ENCODE data around the gene CHMP4A.
"Not testable (repeated sequence)": the region's sequence is repeated elsewhere in the genome, so short reads cannot be mapped to it uniquely, and the experiment has no call there.

The CHMP4A gene

DNA sequence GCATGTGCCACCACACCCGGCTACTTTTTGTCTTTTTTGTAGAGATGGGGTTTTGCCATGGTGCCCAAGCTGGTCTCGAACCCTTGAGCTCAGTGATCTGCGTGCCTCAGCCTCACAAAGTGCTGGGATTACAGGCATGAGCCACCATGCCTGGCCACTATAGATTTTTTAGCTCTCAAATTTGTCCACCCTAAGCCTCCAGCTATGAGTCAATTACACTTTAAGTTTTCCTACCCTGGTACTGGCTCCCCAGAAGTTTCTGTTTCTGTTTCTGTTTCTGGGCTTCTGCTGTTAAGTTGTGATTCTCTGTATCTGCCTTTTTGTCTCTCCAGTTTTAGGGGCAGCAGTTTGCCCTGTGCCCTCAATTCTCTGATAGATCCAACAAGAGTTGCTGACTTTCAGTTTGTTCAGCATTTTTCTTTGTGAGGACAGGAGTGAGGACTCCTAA lies 33.5 kb upstream of the CHMP4A start:
- DNase-seq = no peak

DNA sequence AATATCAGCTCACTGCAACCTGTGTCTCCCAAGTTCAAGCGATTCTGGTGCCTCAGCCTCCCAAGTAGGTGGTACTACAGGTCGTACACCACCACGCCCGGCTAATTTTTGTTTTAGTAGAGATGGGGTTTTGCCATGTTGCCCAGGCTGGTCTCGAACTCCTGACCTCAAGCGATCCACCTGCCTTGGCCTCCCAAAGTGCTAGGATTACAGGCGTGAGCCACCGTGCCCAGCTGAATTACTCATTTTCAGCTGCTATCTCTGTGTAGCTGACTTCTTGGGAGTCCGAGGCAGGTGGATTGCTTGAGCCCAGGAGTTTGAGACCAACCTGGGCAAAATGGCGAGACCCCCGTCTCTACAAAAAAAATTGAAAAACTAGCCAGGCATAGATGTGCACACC lies 32.1 kb upstream of the CHMP4A start:
- DNase-seq = not testable (repeated sequence)

DNA sequence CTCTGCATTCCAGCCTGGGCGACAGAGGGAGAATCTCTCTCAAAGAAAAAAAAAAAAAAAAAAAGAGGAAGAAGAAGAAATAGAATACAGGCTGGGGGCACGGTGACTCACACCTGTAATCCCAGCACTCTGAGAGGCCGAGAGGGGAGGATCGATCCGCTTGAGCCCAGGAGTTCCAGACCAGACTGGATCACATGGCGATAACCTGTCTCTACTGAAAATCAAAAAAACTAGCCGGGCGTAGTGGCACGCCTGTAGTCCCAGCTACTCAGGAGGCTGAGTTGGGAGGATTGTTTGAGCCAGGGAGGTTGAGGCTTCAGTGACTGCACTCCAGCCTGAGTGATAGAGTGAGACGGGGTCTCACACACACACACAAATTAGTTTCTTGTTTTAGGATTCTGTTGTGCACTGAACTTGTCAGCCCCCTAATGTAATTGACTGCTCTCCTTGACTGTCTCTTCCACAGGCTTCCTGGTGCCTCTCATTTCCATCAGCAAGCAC lies 30.1 kb upstream of the CHMP4A start:
- DNase-seq = no peak

DNA sequence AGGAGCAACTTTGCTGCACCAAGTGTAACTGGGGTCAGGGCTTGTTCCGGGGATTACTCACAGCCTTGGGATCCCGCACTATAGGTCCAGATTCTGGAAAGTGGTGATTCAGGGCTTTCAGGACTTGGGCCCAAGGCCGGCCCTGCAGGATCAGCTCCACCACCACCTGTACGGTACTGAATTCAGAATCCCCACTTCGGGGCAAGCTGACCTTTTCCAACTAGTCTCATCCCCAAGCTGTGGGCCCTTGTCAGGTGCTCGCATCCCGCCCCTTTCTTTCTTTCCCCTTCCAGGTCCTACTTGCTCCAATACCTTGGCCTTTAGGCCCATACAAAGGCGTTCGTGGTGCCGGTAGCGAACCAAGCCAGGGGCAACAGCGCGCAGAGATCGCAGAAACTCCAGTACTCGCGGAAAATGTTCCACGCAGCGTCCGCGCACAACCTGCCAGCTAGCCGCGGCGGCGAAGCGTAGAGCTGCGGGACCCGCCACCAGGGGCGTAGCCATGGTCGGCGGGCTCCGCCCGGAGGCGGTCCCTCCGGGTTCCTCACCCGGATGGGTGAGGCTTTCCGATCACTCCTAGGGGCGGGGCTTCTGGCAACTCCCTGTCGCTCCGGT lies 28.6 kb upstream of the CHMP4A start:
- DNase-seq = no peak

DNA sequence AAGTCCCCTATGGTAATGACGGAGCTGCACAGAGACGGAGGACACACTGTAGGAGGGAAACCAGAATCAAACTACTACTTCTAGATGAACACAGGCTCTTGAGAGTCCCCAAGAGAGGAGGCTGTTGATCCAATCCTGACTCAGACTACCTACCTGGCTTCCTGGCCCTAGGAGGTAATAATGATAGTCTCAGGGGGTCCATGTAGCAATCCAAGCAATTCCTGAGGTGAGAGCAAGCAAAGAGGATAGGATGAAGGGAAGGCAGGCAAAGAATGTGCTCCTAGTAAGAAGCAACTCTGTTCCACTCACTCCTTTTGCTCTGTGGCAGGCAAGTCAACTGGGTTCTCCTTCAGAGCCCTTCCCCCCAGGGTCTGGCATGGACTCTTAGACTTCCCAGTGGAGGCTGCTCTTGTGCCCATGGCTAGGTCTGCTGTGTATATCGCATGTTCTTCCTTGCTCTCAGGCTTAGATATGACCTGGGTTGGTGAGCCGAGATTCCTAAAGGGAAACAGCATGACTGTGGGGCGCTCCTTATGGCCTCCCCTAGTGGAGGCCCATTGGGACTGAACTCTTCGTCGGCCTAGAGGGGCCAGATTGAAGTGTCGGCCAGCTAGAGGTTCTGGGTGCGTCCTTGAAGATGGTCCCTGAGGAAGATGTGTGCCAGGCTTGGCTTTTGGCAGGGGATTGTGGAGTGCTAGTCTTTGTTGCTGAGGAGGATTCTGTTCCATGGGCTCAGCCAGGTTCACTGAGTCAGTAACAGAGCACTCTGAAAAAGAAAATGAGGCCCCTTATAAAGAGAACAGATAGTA lies 27.0 kb upstream of the CHMP4A start:
- DNase-seq = no peak

DNA sequence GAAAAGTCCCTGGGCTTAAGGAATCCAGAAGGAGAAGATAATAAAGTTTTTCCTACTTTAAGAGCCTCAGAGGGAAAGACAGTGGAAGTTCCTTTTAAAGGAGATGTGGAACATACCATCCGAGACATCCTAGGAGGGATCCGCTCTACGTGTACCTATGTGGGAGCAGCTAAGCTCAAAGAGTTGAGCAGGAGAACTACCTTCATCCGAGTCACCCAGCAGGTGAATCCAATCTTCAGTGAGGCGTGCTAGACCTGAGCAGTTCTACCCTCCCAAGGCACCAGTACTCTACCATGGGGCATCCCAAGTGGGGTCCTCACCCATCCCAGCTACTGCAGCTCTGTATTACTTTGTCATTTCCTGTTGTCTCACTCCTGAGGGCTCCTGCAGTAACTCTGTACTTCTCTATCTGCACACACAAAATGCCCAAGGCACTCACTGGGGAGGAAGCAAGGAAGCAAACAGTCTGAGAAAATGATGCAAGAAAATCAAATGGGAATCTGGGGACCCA lies 25.3 kb upstream of the CHMP4A start:
- DNase-seq = no peak

DNA sequence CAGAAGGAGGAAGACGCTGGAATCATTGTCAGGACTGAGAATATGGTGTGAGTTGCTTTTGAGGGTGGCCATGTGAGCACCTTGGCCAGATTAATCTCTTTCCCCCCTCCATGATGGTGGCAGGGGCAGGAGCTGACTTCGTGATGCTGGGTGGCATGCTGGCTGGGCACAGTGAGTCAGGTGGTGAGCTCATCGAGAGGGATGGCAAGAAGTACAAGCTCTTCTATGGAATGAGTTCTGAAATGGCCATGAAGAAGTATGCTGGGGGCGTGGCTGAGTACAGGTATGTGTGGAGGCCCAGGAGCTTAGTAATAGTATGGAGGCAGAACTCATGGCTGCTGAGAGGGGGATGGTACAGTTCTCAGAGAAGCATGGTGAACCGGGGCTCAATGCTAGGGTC lies 24.8 kb upstream of the CHMP4A start:
- DNase-seq = no peak

DNA sequence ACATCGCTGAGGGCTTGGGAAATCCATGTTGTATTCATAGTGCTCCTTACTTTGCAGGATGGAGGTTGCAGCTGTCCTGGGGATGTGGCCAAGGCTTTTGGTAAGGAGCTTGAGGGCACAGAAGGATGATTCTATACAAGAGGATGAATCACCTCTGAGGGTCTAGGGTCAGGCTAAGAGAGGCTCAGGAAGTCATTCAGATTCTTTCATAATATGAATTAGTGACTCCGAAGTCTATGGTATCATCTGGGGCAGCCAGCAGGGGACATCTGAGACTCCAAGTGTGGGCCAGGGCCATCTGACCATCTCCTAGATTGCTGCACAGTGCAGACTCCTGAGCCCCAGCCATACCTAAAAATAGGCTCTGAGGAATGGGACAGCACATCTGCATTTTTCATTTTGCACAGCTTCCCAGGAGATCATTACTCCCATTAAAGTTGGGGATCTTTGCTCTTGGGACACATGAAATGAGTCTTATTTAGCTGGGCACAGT lies 24.2 kb upstream of the CHMP4A start:
- no peak for DNase-seq

DNA sequence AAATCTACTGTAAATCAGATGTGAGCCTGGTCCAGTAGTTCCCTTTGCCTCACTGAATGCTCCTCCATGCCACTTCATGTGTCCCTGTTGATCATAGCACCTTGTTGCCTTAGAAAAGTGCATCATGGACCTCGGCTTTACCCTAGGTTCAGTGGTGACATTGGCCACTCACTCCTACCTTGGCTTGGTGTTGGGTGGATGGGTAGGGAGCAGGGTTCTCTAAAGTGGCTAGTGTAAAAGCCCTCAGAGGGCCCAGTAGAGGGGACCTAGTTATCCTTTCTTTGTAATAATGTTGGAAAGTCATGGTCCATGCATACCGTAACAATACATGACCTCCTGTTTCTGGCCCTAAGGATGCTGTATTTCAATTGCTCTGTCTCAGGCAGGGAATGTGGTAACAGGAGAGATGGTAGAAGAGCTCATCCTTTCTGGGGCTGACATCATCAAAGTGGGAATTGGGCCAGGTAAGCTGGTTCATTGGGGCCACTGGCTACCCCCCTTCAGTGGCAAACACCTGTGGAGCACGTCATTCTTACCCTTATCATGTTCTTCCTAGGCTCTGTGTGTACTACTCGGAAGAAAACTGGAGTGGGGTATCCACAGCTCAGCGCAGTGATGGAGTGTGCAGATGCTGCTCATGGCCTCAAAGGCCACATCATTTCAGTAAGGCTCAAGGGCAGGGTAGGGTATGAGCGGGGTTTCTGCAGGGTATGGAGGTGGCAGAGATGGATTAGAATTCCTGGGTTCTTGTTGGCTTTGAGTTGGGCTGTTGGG lies 23.6 kb upstream of the CHMP4A start:
- no peak for DNase-seq

DNA sequence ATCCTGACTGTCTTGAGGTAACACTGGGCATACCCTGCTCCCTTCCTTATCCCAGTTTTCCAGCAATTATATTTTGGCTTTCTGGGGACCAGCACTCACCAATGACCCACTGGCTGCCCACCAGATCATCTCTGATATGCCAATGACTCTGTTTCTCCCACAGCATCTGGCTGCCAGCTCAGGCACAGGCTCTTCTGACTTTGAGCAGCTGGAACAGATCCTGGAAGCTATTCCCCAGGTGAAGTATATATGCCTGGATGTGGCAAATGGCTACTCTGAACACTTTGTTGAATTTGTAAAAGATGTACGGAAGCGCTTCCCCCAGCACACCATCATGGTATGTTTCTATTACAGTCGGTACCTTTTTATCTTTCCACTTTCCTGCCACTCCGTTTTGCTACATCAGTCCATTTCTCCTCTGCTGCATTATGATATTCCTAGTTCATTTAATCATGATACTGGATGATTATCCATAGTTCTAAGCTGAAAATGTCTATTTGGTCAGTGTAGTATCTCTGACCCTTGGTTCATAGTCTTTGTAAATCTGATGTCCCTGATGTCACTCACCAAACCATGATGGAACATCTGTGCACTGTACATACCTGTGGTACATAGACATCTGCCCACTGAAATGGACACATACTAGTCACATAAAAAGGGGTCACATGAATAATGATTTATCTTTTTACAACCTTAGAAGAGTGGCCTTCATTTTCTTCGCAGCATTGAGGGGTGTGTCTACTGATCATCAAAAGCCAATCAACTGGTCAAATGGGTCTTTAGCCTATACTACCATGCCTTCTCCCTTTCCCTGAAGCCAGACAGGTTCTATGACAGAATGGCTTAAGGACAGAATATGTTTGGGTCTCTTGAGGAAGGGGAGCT lies 22.8 kb upstream of the CHMP4A start:
- DNase-seq = no peak

DNA sequence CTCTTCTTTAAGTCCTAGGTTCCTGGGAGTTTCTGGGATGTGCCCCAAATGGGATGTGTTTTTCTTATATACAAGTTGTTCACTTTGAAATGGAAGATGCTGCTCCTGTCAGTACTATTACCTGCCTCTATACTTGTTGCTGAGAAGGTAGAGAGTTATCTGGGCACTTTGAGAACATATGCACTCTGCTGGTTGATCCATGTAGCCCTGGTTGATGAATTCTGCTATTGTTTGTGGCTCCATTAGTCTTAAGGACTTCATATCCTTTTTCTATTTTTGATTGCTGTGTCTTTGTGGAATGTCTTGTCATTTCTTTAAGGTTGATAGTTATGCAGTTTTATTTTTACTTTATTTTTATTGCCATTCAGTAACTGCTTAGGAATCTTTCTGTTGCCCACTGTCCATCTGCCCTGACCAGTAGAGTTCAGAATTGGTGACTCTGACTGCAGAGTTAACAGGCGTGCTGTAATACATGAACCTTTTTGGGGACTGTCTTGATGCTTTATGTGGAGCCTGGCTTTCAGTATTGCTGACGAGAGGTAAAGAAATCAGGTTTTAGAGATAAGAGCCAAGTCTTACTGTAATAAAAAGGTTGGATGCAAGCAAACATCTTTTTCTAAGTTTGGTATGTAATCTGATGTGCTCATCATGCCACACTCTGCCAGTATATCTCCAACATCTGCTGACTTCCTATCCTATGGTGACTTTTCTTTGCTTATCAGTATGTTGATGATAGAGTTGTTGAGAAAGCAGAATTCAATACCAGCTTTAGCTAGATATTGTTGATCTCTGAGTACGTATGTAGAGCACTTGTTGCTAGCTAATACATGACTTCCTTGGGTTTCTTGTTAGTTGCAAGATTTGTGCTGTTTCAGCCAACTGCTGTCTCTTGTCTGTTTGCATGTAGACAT lies 21.1 kb upstream of the CHMP4A start:
- DNase-seq = no peak

DNA sequence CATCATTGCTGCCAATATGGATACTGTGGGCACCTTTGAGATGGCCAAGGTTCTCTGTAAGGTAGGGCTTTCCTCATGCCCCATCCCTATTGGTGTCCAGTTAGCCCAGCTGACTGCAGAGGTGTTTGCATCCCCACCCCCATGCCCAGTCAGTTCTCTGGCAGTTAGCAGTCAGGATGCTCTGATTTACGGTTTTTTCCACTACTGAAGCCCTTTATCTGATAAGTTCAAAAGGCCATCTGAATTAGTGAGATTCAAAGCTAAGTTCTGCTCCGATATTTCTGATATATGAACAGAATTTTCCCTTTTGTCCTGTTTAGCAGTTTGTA lies 20.2 kb upstream of the CHMP4A start:
- DNase-seq = no peak

DNA sequence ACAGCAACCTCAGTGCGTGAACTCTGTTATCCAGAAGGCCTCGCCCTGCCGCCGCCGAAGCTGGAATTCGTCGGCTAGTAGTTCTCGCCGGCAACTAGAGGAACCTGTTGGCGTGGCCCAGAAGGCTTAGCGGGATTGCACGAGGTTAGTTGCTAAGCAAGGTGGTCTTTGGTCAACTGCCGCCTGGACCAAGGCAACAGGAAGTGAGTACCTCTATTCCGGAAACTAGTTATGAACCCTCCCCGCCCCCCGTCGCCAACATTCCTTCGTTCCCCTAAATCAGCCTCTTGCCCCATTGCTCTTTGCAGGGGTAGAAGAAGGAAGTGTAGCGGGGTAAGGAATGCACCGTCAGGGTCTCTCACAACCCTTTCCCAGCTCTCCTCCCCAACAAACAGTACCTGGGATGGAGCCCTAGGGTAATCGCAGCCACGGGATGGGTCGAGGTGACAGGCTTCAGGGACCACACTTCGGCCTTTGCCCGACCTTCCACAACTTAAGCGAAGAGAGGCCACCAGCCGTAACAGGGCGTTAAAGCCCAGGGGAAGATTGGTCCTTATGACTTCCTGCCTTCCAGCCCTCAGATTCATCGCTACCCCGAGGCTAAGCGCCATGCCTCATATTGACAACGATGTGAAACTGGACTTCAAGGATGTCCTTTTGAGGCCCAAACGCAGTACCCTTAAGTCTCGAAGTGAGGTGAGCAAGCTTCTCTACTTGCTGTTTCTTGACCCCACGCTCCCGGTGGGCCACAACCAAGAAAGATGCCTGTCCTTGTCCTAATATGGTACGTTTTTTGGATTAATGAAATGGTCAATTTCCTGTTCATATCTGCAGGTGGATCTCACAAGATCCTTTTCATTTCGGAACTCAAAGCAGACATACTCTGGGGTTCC lies 19.6 kb upstream of the CHMP4A start, which contains the start of gene GMPR2:
Gene GMPR2 (plus strand): TSS at position 285 of the 893 bp plus-strand sequence. CDS start 325 bp downstream, at position 610.
- DNase-seq = no peak

DNA sequence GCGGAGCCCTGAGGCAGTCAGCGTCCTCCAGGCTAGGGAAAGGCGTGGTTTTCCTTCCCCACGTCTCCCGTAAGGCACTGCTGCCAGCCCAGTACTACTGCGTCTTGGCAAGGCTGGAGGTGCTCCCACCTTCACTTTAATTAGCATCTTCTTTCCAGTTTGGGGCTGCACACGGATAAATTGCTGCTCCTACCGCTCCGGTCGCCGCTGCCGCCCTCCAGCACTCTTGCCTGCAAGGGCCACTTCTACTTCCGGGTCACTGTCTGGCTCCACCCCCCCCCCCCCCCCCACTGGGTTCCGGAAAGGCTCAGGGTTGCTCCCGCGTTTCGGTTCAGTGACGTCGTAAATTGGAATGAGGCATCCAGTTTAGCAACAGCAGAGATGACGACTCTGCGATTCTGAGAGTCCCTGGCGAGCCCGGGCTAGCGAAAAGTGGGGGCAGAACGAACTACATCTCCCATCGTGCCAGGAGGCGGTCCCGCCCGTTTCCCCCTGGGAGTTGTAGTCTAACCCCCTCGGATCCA lies 18.9 kb upstream of the CHMP4A start, which contains the start of gene NEDD8:
Gene NEDD8 (minus strand): TSS at position 247 of the 524 bp plus-strand sequence. CDS start 100 bp downstream, at position 147.
- DNase-seq = peak; percentile 98

DNA sequence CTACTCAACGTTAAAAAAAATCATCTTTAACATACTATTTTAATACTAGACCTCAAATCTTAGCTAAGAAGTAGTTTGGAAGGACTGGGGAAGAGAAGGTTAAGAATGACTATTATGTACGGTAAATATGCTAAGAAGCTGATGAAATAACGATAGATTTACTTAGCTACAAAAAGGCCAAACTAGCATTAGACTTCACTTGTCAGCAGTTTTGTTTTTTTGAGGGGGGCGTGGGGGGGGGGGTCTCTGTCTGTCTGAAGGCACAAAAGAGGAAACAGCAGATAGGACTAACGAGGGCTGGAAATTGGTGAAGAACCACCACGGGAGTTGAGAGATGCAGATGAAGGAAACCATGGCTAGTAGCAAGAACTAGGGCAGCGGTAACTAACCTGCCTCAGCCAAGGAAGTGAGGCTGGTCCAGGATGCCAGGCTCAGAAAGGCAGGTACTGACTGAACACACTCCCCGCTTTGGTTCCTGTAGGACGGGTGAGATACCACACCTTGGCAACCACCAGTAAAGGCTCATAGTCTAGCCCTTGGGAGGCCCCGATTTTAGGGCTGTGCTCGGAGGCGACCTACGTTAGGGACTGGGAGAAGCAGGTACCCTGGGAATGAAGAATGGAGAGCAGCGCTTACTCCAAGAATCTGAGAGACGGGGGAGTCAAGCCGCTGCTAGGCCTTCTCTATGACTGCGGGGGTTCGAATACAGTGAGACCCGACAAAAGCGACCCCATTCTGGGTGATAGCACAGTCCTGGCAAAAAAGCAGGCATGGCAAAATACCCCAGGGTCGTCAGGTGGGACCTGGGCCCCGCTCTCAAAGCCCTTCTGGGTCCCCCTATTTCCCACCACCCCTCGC lies 18.2 kb upstream of the CHMP4A start:
- no peak for DNase-seq

DNA sequence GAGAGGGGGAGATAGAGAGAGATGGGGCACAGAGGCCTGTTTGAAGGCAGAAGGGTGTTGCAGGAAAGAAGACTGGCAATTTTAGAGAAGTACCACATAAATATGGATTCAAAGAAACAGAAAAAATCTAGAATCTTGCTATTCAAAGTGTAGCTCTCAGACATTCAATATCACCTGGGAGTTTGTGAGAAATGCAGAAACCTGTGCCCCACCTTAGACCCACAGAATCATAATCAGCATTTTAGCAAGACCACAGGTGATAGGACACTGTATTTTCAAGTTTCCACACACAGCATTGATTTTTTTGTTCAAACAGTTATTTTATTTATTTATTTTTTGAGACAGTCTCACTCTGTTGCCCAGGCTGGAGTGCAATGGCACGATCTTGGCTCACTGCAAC lies 15.6 kb upstream of the CHMP4A start:
- DNase-seq = no peak

DNA sequence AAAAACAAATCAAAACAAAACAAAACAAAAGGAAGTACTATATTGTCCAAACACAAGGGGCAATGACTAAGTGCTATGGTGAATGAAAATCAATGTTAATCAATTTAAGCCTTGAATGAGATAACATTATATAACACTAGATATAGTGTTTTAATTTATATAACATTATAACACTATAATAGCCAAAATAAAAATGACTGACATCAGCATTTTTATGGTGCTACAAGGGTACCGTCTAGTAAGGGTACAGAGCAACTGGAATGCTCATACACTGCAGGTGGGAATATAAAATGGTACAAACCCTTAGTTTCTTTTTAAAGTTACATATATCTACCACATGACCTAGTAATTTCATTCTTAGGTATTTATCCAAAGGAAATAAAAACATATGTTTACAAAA lies 13.2 kb upstream of the CHMP4A start:
- no peak for DNase-seq

DNA sequence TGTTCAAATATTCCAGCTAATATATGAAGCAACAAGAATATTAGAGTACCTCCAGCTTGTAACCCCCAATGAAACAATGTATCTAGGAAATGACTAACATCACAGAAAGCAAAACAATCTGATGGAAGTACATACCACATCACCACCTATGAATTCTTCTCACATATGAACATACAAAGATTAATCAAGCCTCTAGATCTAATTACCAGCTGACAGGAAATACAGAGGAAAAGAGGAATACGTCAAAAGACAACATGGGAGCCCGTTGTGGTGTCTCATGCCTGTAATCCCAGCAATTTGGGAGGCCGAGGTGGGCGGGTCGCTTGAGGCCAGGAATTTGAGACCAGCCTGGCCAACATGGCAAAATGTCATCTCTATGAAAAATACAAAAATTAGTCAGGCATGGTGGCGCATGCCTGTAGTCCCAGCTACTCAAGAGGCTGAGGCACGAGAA lies 11.4 kb upstream of the CHMP4A start:
- DNase-seq = no peak

Measured in right forelimb (tissue), 1 donor.